H1 (cell line): ENCODE data around the gene PSMD3. TPM values are rescaled to one million over a fixed set of nuclear protein-coding genes. Genes with fewer than 3 reads are reported as not detected.

ENCODE experiments used
- microRNA-seq, 2 experiments: library from miRNA; unstranded; fragments of <30 nt; microRNA quantifications; one replicate each; pipeline versions ENCODE4 to v1.2.0, GENCODE V29; 2016 to 2020; ENCODE audit warnings: borderline microRNAs expressed in 2 of 2, borderline number of aligned reads in 2 of 2, borderline replicate concordance in 1 of 2
- polyA plus RNA-seq, 7 experiments: library from polyadenylated mRNA; depleted of rRNA in 3 of 7; stranded (reverse) in 5 of 7; unstranded in 2 of 7; fragments of >200 nt in 5 of 7; fragments of 200-250 nt in 2 of 7; gene quantifications; 1 replicate in 5 of 7; 2 replicates in 1 of 7; 4 replicates in 1 of 7; pipeline versions ENCODE4 v1.2.1 to v1.2.3, GENCODE V29; 2011 to 2013; ENCODE audit warnings: missing spikeins in 2 of 7, mixed read lengths in 2 of 7
- small RNA-seq: library from polyadenylated mRNA; stranded (forward); fragments of <200 nt; extraction: miRNeasy Mini kit (QIAGEN cat#:217004); gene quantifications from one replicate; pipeline ENCODE3, GENCODE V24; 2013; ENCODE audit not compliant: insufficient read depth
- total RNA-seq: library from RNA; stranded (reverse); fragmentation: NEBNext Ultra II Directional; extraction: Animal tissue kit (Norgen Biotek cat#: 25700); gene quantifications from 2 replicates; pipeline ENCODE4 v1.2.1, GENCODE V29; 2021

Gene PSMD3
- total and polyA plus RNA-seq, 2 of the 8 experiments (the other 6 are each of a cell fraction or from before 2014, with no cell fraction given) = 151 to 198 TPM

Small RNA genes lying within 50 kb of the gene (microRNA-seq; reads per million reads assigned to microRNA genes)
- gene MIR6884 = 0.20 to 0.23 reads per million in 2 experiments

Small RNA genes lying within 50 kb of the gene (small RNA-seq; reads per million reads assigned to genes)
- gene SNORD124 = 37.0 reads per million, percentile 95 among the genes with 10 or more reads in this experiment

Other genes starting within 250 kb of the PSMD3 start
- 30.9 and 32.2 TPM in 2 replicates for gene GRB7, start 242.9 kb upstream of the PSMD3 start, total RNA-seq
- gene GRB7, start 242.9 kb upstream of the PSMD3 start, polyA plus RNA-seq (2011; rRNA removed) = 41.5 and 61.7 TPM in 2 replicates
- gene IKZF3, start 116.5 kb upstream of the PSMD3 start, total RNA-seq = 0.52 and 0.56 TPM in 2 replicates
- 0.23 and 0.31 TPM in 2 replicates for gene IKZF3, start 116.5 kb upstream of the PSMD3 start, polyA plus RNA-seq (2011; rRNA removed)
- not detected in 2 replicates for gene ZPBP2, start 112.6 kb upstream of the PSMD3 start, total RNA-seq
- not detected in 2 replicates for gene ZPBP2, start 112.6 kb upstream of the PSMD3 start, polyA plus RNA-seq (2011; rRNA removed)
- 10.3 and 11.8 TPM in 2 replicates for gene GSDMB, start 62.2 kb upstream of the PSMD3 start, total RNA-seq
- gene GSDMB, start 62.2 kb upstream of the PSMD3 start, polyA plus RNA-seq (2011; rRNA removed) = 9.7 and 9.8 TPM in 2 replicates
- 50.4 and 54.6 TPM in 2 replicates for gene ORMDL3, start 53.2 kb upstream of the PSMD3 start, total RNA-seq
- 108 and 168 TPM in 2 replicates for gene ORMDL3, start 53.2 kb upstream of the PSMD3 start, polyA plus RNA-seq (2011; rRNA removed)
- not detected in 2 replicates for gene LRRC3C, start 53.1 kb upstream of the PSMD3 start, total RNA-seq
- not detected in 2 replicates for gene LRRC3C, start 53.1 kb upstream of the PSMD3 start, polyA plus RNA-seq (2011; rRNA removed)
- gene GSDMA, start 17.8 kb upstream of the PSMD3 start, total RNA-seq = not detected in 2 replicates
- gene GSDMA, start 17.8 kb upstream of the PSMD3 start, polyA plus RNA-seq (2011; rRNA removed) = 0.03 and 0.05 TPM in 2 replicates
- gene CSF3, start 34.6 kb downstream of the PSMD3 start, total RNA-seq = not detected in 2 replicates
- gene CSF3, start 34.6 kb downstream of the PSMD3 start, polyA plus RNA-seq (2011; rRNA removed) = 0.03 TPM in 1 of 2 replicates, not detected in the other
- gene MED24, start 73.6 kb downstream of the PSMD3 start, total RNA-seq = 81.7 and 90.6 TPM in 2 replicates
- 92.7 and 120 TPM in 2 replicates for gene MED24, start 73.6 kb downstream of the PSMD3 start, polyA plus RNA-seq (2011; rRNA removed)
- gene THRA, start 82.2 kb downstream of the PSMD3 start, total RNA-seq = 10.2 and 11.8 TPM in 2 replicates
- gene THRA, start 82.2 kb downstream of the PSMD3 start, polyA plus RNA-seq (2011; rRNA removed) = 6.4 and 8.2 TPM in 2 replicates
- gene NR1D1, start 119.8 kb downstream of the PSMD3 start, total RNA-seq = 4.3 and 4.6 TPM in 2 replicates
- 1.5 and 3.4 TPM in 2 replicates for gene NR1D1, start 119.8 kb downstream of the PSMD3 start, polyA plus RNA-seq (2011; rRNA removed)
- gene MSL1, start 141.2 kb downstream of the PSMD3 start, total RNA-seq = 66.5 and 69.2 TPM in 2 replicates
- 18.2 and 24.1 TPM in 2 replicates for gene MSL1, start 141.2 kb downstream of the PSMD3 start, polyA plus RNA-seq (2011; rRNA removed)
- gene CASC3, start 159.7 kb downstream of the PSMD3 start, total RNA-seq = 114 and 116 TPM in 2 replicates
- 80.2 and 85.7 TPM in 2 replicates for gene CASC3, start 159.7 kb downstream of the PSMD3 start, polyA plus RNA-seq (2011; rRNA removed)
- 18.1 and 20.2 TPM in 2 replicates for gene RAPGEFL1, start 196.7 kb downstream of the PSMD3 start, total RNA-seq
- gene RAPGEFL1, start 196.7 kb downstream of the PSMD3 start, polyA plus RNA-seq (2011; rRNA removed) = 20.0 and 25.0 TPM in 2 replicates
- 21.1 and 25.3 TPM in 2 replicates for gene WIPF2, start 238.5 kb downstream of the PSMD3 start, total RNA-seq
- gene WIPF2, start 238.5 kb downstream of the PSMD3 start, polyA plus RNA-seq (2011; rRNA removed) = 6.9 and 9.2 TPM in 2 replicates